NCI-H1930 (cell line): Measurements from ENCODE around the gene RABL3.
"Not testable (repeated sequence)": the region's sequence is repeated elsewhere in the genome, so short reads cannot be mapped to it uniquely, and the experiment has no call there.

Source experiments
- DNase-seq, 2 experiments: peaks; one replicate each; lab custom pipeline; 2025; lab: John Stamatoyannopoulos, UW

The RABL3 gene

GRCh38 chr3:120645083-120645845 is 97.1 kb downstream of the RABL3 start:
- no peak for DNase-seq

- no peak for DNase-seq
Observed at GRCh38 chr3:120642368-120642948, 99.9 kb downstream of the RABL3 start.

GRCh38 chr3:120641696-120642246 is 100.5 kb downstream of the RABL3 start:
- no peak for DNase-seq

GRCh38 chr3:120640231-120640630 is 102.1 kb downstream of the RABL3 start:
- no peak for DNase-seq

GRCh38 chr3:120638820-120639219 is 103.5 kb downstream of the RABL3 start:
- DNase-seq = not testable (repeated sequence)

- no peak for DNase-seq
Observed at GRCh38 chr3:120637851-120638559, 104.3 kb downstream of the RABL3 start.

DNA sequence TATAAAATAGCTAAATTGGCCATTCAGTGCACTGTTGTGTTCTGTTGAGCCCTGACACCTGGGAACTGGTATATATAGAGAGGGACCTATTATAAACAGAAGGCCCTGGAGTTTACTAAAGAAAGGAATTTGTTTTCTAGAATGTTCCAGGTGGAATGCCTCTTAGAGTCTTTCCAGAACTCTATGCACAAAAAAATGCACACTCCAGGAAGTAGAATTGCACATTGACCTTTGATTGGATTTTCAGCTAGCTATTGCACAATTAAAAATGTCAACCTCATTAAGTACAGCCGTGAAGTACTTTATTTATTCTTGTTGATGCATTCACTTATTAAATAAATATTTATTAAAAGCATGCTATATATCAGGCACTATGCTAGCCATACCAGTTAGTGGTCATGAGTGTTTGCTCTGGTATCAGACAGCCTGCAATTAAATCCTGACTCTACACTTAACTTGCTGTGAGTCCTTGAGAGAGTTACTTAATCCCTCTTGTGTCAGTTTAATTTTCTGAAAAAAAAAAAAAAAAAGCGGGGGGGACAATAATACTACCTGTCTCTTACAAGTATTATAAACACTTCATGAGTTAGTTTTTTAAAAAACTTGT is 105.4 kb downstream of the RABL3 start:
- DNase-seq = no peak
